HepG2 (cell line): Measurements from ENCODE around the gene CGREF1. TPM values are rescaled to one million over a fixed set of nuclear protein-coding genes. Genes with fewer than 3 reads are reported as not detected.

ENCODE experiments used
- ESRRA ChIP-seq: sonication (generic); formaldehyde crosslinking; IDR thresholded peaks from 2 replicates; pipeline ENCODE4 v1.5.1; 2020; ENCODE audit warnings: mild to moderate bottlenecking, low read depth, missing genetic modification reagents
- KLF16 ChIP-seq, 2 experiments: sonication (generic) in 1 of 2; formaldehyde crosslinking in 1 of 2; IDR thresholded peaks; 2 replicates each; pipeline versions ENCODE4 v1.6.1 to v1.8.0; 2016 to 2023; ENCODE audit warnings: missing genetic modification reagents in 2 of 2, missing compliant biosample characterization in 1 of 2
- POLR2AphosphoS2 ChIP-seq: IDR thresholded peaks from 2 replicates; pipeline ENCODE4 v1.6.1; 2011; ENCODE audit warnings: low read depth, low read length, improper control_type of control experiment
- SAFB2 ChIP-seq: sonication (generic); formaldehyde crosslinking; IDR thresholded peaks from 2 replicates; pipeline ENCODE4 v1.5.1; 2020; ENCODE audit warnings: missing genetic modification reagents, low read depth, mild to moderate bottlenecking, borderline replicate concordance
- SP1 ChIP-seq, 2 experiments: fragments of 450-650 bp in 1 of 2; sonication (generic) in 1 of 2; formaldehyde crosslinking in 1 of 2; IDR thresholded peaks; 2 replicates each; pipeline versions ENCODE4 v1.4.0 to v1.6.1; 2016 to 2020; ENCODE audit warnings: missing genetic modification reagents in 1 of 2
- STAG1 ChIP-seq: sonication (generic); formaldehyde crosslinking; IDR thresholded peaks from 2 replicates; pipeline ENCODE4 v1.4.0; 2020; ENCODE audit warnings: missing genetic modification reagents
- TOE1 ChIP-seq: sonication (generic); formaldehyde crosslinking; IDR thresholded peaks from 2 replicates; pipeline ENCODE4 v1.4.0; 2020; ENCODE audit warnings: mild to moderate bottlenecking, missing genetic modification reagents
- ZNF317 ChIP-seq: sonication (generic); formaldehyde crosslinking; IDR thresholded peaks from 2 replicates; pipeline ENCODE4 v1.5.0; 2020; ENCODE audit warnings: mild to moderate bottlenecking, missing genetic modification reagents
- ZNF672 ChIP-seq: sonication (generic); formaldehyde crosslinking; IDR thresholded peaks from 2 replicates; pipeline ENCODE4 v1.8.1; 2022; ENCODE audit warnings: missing genetic modification reagents
- ZNF782 ChIP-seq: sonication (generic); formaldehyde crosslinking; IDR thresholded peaks from 2 replicates; pipeline ENCODE4 v1.4.0; 2020; ENCODE audit warnings: missing genetic modification reagents, mild to moderate bottlenecking, borderline replicate concordance
- ZNF788 ChIP-seq: sonication (generic); formaldehyde crosslinking; IDR thresholded peaks from 2 replicates; pipeline ENCODE4 v1.5.0; 2020; ENCODE audit warnings: mild to moderate bottlenecking, missing genetic modification reagents, borderline replicate concordance
- polyA plus RNA-seq, 8 experiments: library from polyadenylated mRNA; depleted of rRNA in 3 of 8; stranded (reverse) in 7 of 8; unstranded in 1 of 8; fragments of >200 nt; fragmentation: Illumina TruSeq in 4 of 8; extraction: Trizol in 4 of 8; gene quantifications; 2 replicates each; pipeline versions ENCODE4 v1.2.1 to v1.2.3, GENCODE V29; 2011 to 2016; ENCODE audit warnings: low read depth in 4 of 8, missing spikeins in 1 of 8, mixed read lengths in 1 of 8; ENCODE audit not compliant: insufficient read depth in 1 of 8
- total RNA-seq, 5 experiments: library from RNA; depleted of rRNA; stranded (reverse); fragments of >200 nt; fragmentation: Illumina TruSeq; extraction: Trizol; gene quantifications; 2 replicates each; pipeline ENCODE4 v1.2.3, GENCODE V29; 2016; ENCODE audit warnings: low read depth in 1 of 5
- TF ChIP-seq, protein P1 (sequence below), 2 experiments: fragments of 450-650 bp in 1 of 2; sonication (generic) in 1 of 2; formaldehyde crosslinking; IDR thresholded peaks; 2 replicates each; pipeline versions ENCODE4 v1.5.0 to v1.8.0; 2020 to 2022; ENCODE audit warnings: mild to moderate bottlenecking in 1 of 2, missing genetic modification reagents in 1 of 2
- TF ChIP-seq, protein P2 (sequence below): sonication (generic); formaldehyde crosslinking; IDR thresholded peaks from 2 replicates; pipeline ENCODE4 v1.8.1; 2023; ENCODE audit warnings: missing genetic modification reagents, mild to moderate bottlenecking, borderline replicate concordance
- TF ChIP-seq, protein P3 (sequence below): sonication (generic); formaldehyde crosslinking; IDR thresholded peaks from 2 replicates; pipeline ENCODE4 v1.4.0; 2020; ENCODE audit warnings: missing genetic modification reagents, borderline replicate concordance
- TF ChIP-seq, protein P4 (sequence below): sonication (generic); formaldehyde crosslinking; IDR thresholded peaks from 2 replicates; pipeline ENCODE4 v1.8.1; 2022; ENCODE audit warnings: mild to moderate bottlenecking, missing genetic modification reagents
- TF ChIP-seq, protein P5 (sequence below): IDR thresholded peaks from 2 replicates; pipeline ENCODE4 v1.6.1; 2012; ENCODE audit warnings: low read depth, low read length, improper control_type of control experiment
- TF ChIP-seq, protein P6 (sequence below): sonication (generic); formaldehyde crosslinking; IDR thresholded peaks from 2 replicates; pipeline ENCODE4 v1.8.0; 2022; ENCODE audit warnings: mild to moderate bottlenecking, missing genetic modification reagents

The CGREF1 gene
- total and polyA plus RNA-seq, 2 of the 13 experiments (the other 11 are each of a cell fraction or from before 2014, with no cell fraction given): 13.9 to 23.4 TPM

DNA sequence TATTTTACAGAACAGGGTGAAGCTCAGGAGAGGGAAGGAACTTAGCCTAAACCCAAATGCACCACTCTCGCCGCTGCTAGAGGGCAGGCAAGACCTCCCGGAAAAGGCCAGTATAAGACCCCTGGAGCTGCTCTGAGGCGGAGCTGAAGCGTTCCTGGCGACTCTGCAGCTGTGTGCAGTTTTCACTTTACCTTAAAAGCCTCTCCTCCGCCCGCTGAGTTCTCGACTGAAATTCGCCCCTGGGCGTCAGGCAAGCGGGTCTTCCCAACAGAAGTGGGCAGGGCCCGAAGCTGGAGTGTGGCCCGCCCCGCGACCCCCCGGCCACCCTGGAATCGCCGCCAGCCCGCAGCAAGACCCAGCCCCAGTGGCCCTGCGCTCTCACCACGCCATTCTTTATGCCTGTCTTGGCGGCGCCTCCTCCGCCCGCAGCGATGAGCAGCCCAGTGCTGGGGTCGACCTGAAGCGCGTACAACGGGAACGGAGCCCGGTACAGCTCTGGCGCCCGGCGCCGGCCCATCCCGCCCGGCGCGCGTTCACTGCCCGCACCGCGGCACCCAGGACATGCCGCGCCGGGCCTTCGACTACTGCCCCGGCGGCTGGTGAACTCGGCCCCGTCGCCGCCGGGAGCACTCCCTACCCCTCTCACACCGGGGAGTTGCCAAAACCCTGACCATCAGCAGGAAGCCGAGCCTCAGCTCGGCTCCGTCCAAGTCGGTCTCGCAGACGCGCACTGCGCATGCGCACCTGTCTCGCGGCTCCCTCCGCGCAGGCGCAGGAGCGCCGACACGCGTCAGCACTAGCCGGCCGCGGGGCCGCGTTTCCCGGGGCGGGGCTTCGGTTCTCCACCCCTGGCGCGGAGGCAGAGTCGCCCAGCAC lies 15.2 kb upstream of the CGREF1 start, which contains the start of gene PREB (continued):
- TF ChIP-seq, protein P1, sequence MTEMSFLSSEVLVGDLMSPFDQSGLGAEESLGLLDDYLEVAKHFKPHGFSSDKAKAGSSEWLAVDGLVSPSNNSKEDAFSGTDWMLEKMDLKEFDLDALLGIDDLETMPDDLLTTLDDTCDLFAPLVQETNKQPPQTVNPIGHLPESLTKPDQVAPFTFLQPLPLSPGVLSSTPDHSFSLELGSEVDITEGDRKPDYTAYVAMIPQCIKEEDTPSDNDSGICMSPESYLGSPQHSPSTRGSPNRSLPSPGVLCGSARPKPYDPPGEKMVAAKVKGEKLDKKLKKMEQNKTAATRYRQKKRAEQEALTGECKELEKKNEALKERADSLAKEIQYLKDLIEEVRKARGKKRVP (CRISPR knock-in tag; IDR thresholded peaks at IDR 0.05): no peak
- no peak for TF ChIP-seq ZNF672 (CRISPR knock-in tag)
- no peak for TF ChIP-seq ZNF782 (CRISPR knock-in tag)
- TF ChIP-seq KLF16 (CRISPR knock-in tag; IDR thresholded peaks at IDR 0.05): peak in 1 of 2 experiments; percentile 46; a peak in 1 of 4 replicates
- TF ChIP-seq SP1 (IDR thresholded peaks at IDR 0.05): no peak
- no peak; the same call in none of the 2 replicates for TF ChIP-seq SP1 (CRISPR knock-in tag; IDR thresholded peaks at IDR 0.05)
- TF ChIP-seq, protein P2, sequence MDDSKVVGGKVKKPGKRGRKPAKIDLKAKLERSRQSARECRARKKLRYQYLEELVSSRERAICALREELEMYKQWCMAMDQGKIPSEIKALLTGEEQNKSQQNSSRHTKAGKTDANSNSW: no peak; the same call in 1 of the 2 replicates
- TF ChIP-seq ESRRA (CRISPR knock-in tag): no peak
- TF ChIP-seq, protein P3, sequence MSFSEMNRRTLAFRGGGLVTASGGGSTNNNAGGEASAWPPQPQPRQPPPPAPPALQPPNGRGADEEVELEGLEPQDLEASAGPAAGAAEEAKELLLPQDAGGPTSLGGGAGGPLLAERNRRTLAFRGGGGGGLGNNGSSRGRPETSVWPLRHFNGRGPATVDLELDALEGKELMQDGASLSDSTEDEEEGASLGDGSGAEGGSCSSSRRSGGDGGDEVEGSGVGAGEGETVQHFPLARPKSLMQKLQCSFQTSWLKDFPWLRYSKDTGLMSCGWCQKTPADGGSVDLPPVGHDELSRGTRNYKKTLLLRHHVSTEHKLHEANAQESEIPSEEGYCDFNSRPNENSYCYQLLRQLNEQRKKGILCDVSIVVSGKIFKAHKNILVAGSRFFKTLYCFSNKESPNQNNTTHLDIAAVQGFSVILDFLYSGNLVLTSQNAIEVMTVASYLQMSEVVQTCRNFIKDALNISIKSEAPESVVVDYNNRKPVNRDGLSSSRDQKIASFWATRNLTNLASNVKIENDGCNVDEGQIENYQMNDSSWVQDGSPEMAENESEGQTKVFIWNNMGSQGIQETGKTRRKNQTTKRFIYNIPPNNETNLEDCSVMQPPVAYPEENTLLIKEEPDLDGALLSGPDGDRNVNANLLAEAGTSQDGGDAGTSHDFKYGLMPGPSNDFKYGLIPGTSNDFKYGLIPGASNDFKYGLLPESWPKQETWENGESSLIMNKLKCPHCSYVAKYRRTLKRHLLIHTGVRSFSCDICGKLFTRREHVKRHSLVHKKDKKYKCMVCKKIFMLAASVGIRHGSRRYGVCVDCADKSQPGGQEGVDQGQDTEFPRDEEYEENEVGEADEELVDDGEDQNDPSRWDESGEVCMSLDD: no peak
- TF ChIP-seq, protein P4, sequence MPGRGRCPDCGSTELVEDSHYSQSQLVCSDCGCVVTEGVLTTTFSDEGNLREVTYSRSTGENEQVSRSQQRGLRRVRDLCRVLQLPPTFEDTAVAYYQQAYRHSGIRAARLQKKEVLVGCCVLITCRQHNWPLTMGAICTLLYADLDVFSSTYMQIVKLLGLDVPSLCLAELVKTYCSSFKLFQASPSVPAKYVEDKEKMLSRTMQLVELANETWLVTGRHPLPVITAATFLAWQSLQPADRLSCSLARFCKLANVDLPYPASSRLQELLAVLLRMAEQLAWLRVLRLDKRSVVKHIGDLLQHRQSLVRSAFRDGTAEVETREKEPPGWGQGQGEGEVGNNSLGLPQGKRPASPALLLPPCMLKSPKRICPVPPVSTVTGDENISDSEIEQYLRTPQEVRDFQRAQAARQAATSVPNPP (CRISPR knock-in tag): peak; percentile 71; the same call in 1 of the 2 replicates
- TF ChIP-seq ZNF317 (CRISPR knock-in tag): 0 out of 2 replicates have a peak, but pooled peaks have one; percentile 57
- TF ChIP-seq STAG1 (CRISPR knock-in tag): peak; percentile 37
- TF ChIP-seq POLR2AphosphoS2: no peak
- TF ChIP-seq, protein P5, sequence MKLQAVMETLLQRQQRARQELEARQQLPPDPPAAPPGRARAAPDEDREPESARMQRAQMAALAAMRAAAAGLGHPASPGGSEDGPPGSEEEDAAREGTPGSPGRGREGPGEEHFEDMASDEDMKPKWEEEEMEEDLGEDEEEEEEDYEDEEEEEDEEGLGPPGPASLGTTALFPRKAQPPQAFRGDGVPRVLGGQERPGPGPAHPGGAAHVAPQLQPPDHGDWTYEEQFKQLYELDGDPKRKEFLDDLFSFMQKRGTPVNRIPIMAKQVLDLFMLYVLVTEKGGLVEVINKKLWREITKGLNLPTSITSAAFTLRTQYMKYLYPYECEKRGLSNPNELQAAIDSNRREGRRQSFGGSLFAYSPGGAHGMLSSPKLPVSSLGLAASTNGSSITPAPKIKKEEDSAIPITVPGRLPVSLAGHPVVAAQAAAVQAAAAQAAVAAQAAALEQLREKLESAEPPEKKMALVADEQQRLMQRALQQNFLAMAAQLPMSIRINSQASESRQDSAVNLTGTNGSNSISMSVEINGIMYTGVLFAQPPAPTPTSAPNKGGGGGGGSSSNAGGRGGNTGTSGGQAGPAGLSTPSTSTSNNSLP: no peak
- no peak for TF ChIP-seq TOE1
- TF ChIP-seq SAFB2 (CRISPR knock-in tag): peak; percentile 87
- TF ChIP-seq ZNF788 (CRISPR knock-in tag): no peak
- TF ChIP-seq, protein P6, sequence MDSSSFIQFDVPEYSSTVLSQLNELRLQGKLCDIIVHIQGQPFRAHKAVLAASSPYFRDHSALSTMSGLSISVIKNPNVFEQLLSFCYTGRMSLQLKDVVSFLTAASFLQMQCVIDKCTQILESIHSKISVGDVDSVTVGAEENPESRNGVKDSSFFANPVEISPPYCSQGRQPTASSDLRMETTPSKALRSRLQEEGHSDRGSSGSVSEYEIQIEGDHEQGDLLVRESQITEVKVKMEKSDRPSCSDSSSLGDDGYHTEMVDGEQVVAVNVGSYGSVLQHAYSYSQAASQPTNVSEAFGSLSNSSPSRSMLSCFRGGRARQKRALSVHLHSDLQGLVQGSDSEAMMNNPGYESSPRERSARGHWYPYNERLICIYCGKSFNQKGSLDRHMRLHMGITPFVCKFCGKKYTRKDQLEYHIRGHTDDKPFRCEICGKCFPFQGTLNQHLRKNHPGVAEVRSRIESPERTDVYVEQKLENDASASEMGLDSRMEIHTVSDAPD (CRISPR knock-in tag): 0 out of 2 replicates have a peak, but pooled peaks have one; percentile 58
